Ovary (tissue), 9 donors: ENCODE results near the gene TNFRSF21. TPM values are rescaled to one million over a fixed set of nuclear protein-coding genes. Genes with fewer than 3 reads are reported as not detected.
"Not testable (repeated sequence)": the region's sequence is repeated elsewhere in the genome, so short reads cannot be mapped to it uniquely, and the experiment has no call there.

ENCODE experiments used
- DNase-seq, 5 donors: peaks; one replicate each; pipeline ENCODE4 v3.0.0-alpha.2; 2019 to 2020
- H3K27ac ChIP-seq, 2 donors: fragments of 200-600 bp; one replicate each; pipeline versions ENCODE4 v1.5.1 to v1.8.0; 2019 to 2022
- H3K27me3 ChIP-seq: fragments of 200-600 bp; one replicate; pipeline ENCODE4 v1.8.0; 2022
- H3K36me3 ChIP-seq: fragments of 200-600 bp; sonication (generic); one replicate; pipeline ENCODE4 v1.5.1; 2019
- H3K4me1 ChIP-seq: one replicate; pipeline ENCODE4 v1.8.1; 2013; ENCODE audit warnings: mild to moderate bottlenecking, moderate library complexity; ENCODE audit not compliant: insufficient read depth
- H3K4me3 ChIP-seq: fragments of 200-600 bp; sonication (generic); one replicate; pipeline ENCODE4 v1.5.1; 2017
- H3K9me3 ChIP-seq, 2 donors: fragments of 200-600 bp in 1 of 2; sonication (generic) in 1 of 2; one replicate each; pipeline versions ENCODE4 v1.5.1 to v1.8.1; 2013 to 2019; ENCODE audit warnings: mild to moderate bottlenecking in 1 of 2, moderate library complexity in 1 of 2
- CTCF ChIP-seq, 3 donors: fragments of 450-650 bp in 2 of 3; fragments of 200-600 bp in 1 of 3; IDR thresholded peaks; one replicate each; pipeline versions ENCODE4 v1.5.1 to v1.8.0; 2016 to 2022; ENCODE audit warnings: antibody characterized with exemption in 3 of 3, mild to moderate bottlenecking in 1 of 3
- EP300 ChIP-seq: sonication (generic); formaldehyde crosslinking; IDR thresholded peaks from one replicate; pipeline ENCODE4 v1.6.1; 2017; ENCODE audit warnings: antibody characterized with exemption
- POLR2A ChIP-seq: fragments of 450-650 bp; IDR thresholded peaks from one replicate; pipeline ENCODE4 v1.6.1; 2017; ENCODE audit warnings: antibody characterized with exemption, mild to moderate bottlenecking, moderate library complexity
- WGBS, 3 donors: extraction: QIAGEN DNeasy Blood & Tissue Kit in 1 of 3; methylation state at CpG; one replicate each; pipeline versions ENCODE4 v1.1.5 to v1.1.7; 2013 to 2017; 5-methylcytosine and 5-hydroxymethylcytosine counted together
- intact Hi-C, 4 donors: fragments of 100-400 bp; cut with DNase I; formaldehyde crosslinking; loops; one replicate each; pipeline versions ENCODE4 v1.11.0 to v1.15.1; 2022 to 2023
- polyA plus RNA-seq, 2 donors: library from polyadenylated mRNA; stranded (reverse); fragments of 200-250 nt in 1 of 2; fragments of 350-450 nt in 1 of 2; fragmentation: Illumina TruSeq in 1 of 2; extraction: RNeasy Lipid Tissue Mini Kit (QIAGEN cat#74804) in 1 of 2; gene quantifications; one replicate each; pipeline ENCODE4 v1.2.3, GENCODE V29; 2013 to 2014
- total RNA-seq, 7 donors: library from RNA; depleted of rRNA in 2 of 7; stranded (reverse); fragments of >200 nt in 2 of 7; fragmentation: NEBNext Ultra II Directional in 3 of 7; extraction: Animal tissue kit (Norgen Biotek cat#: 25700) in 3 of 7; gene quantifications; one replicate each; pipeline versions ENCODE4 v1.1.0 to v1.2.4, GENCODE V29; 2016 to 2023
- donor health status: DM: no; HTN: no; CAD: no; lungs with moderate emphysema.
- donor health status: DM: no; HTN: no; CAD: no.
- donor health status: Bipolar disorder and iron deficiency.
- donor health status: DM: yes; HTN: yes; CAD: no.
- donor health status: DM: no; HTN: no; CAD: no.
- donor health status: DM: yes; HTN: yes; CAD: no.

Gene TNFRSF21
- total and polyA plus RNA-seq, 9 donors: 4.9 to 18.3 (median 13.5) TPM

DNA sequence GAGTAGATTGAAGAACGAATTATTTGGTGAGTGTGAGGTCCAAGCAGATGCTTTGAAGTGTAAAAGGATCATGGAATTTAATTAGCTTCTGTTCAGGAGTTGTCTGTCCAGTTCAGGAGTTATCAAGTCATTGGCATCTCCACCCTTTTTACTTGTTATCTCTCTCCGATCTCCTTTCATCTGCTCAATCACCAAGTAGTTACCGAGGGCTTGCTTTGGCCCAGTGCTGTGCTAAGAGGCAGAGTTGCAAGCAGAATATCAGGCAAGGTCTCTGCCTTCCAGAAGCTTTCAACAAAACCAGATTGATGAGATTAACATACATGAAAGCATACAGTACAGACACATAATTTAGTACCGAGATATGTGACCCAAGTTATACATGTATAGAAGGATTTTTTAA is 10.2 kb upstream of the TNFRSF21 start:
- TF ChIP-seq POLR2A: no peak
- no peak for TF ChIP-seq EP300
- 45 to 60% (median 50%) methylated on average over 4 of the region's 4 CpGs for WGBS, 3 donors
- no peak for DNase-seq
- Histone ChIP-seq H3K9me3 (no peaks in the 10 kb centered on the region), H3K27ac (no peak overlapping the region), H3K27me3 (no peaks in the 10 kb centered on the region), H3K4me3 (no peak overlapping the region), H3K4me1 (no peaks in the 10 kb centered on the region), H3K36me3 (no peaks in the 10 kb centered on the region)
- intact Hi-C loops: loop anchor here in 1 of 4 donors (10.0 kb wide), 1 partner anchor 475 kb away; no protein-coding TSS in a partner anchor

- TF ChIP-seq CTCF (IDR thresholded peaks at IDR 0.05) (no peak), EP300 (no peak), POLR2A (no peak)
- 76 to 81% (median 79%) methylated on average over 3 of the region's 3 CpGs for WGBS, 3 donors
Measured at GRCh38 chr6:47319382-47319781, 9.7 kb upstream of the TNFRSF21 start.

GRCh38 chr6:47318236-47318989 is 8.7 kb upstream of the TNFRSF21 start:
- TF ChIP-seq CTCF (IDR thresholded peaks at IDR 0.05): no peak
- no peak for TF ChIP-seq POLR2A
- TF ChIP-seq EP300: no peak
- no peaks in the 10 kb centered on the region for H3K27me3 ChIP-seq
- intact Hi-C loops: loop anchor here in 1 of 4 donors (10.0 kb wide), 1 partner anchor 474 kb away; no protein-coding TSS in a partner anchor

More at GRCh38 chr6:47319382-47319781, 9.7 kb upstream of the TNFRSF21 start:
- Histone ChIP-seq H3K27ac (no peak overlapping the region), H3K36me3 (no peaks in the 10 kb centered on the region), H3K4me1 (no peaks in the 10 kb centered on the region), H3K9me3 (no peaks in the 10 kb centered on the region), H3K4me3 (no peak overlapping the region), H3K27me3 (no peaks in the 10 kb centered on the region)
- intact Hi-C loops: loop anchor here in 1 of 4 donors (10.0 kb wide), 1 partner anchor 475 kb away; no protein-coding TSS in a partner anchor
- DNase-seq: no peak

GRCh38 chr6:47315181-47315580 is 5.5 kb upstream of the TNFRSF21 start:
- not testable (repeated sequence) for H3K4me1 ChIP-seq, H3K4me3 ChIP-seq, H3K27ac ChIP-seq, DNase-seq, H3K9me3 ChIP-seq, H3K27me3 ChIP-seq, H3K36me3 ChIP-seq
- WGBS, 3 donors: 51 to 68% (median 61%) methylated on average over 8 of the region's 8 CpGs
- intact Hi-C loops: loop anchor here in 1 of 4 donors (10.0 kb wide), 1 partner anchor 470 kb away; no protein-coding TSS in a partner anchor

More at GRCh38 chr6:47318236-47318989, 8.7 kb upstream of the TNFRSF21 start:
- no peak for DNase-seq
- no peak overlapping the region for H3K27ac ChIP-seq
- no peak overlapping the region for H3K4me3 ChIP-seq
- no peaks in the 10 kb centered on the region for H3K36me3 ChIP-seq
- H3K9me3 ChIP-seq: no peaks in the 10 kb centered on the region
- WGBS, 3 donors: 85 to 87% (median 85%) methylated on average over 3 of the region's 3 CpGs
- no peaks in the 10 kb centered on the region for H3K4me1 ChIP-seq

- Histone ChIP-seq H3K27ac (no peak overlapping the region), H3K36me3 (no peaks in the 10 kb centered on the region), H3K9me3 (no peaks in the 10 kb centered on the region), H3K4me1 (peaks cover 2% of the 10 kb centered on the region), H3K27me3 (no peaks in the 10 kb centered on the region), H3K4me3 (no peak overlapping the region)
- DNase-seq: no peak
- no peak for TF ChIP-seq POLR2A
- no peak for TF ChIP-seq CTCF (IDR thresholded peaks at IDR 0.05)
- TF ChIP-seq EP300: no peak
- intact Hi-C loops: loop anchor here in 2 of 4 donors (5.0 to 10.0 kb wide), 2 partner anchors 465 to 833 kb away; no protein-coding TSS in a partner anchor
- WGBS, 3 donors: 2 to 5% (median 2%) methylated on average over 7 of the region's 7 CpGs
Measured at GRCh38 chr6:47310131-47310480, 401 bp upstream of the TNFRSF21 start.
